Hepatocyte (in vitro differentiated cells): Measurements from ENCODE around the gene NDC1. TPM values are rescaled to one million over a fixed set of nuclear protein-coding genes. Genes with fewer than 3 reads are reported as not detected.

Experiments
- DNase-seq: peaks from one replicate; pipeline ENCODE4 v3.0.0-alpha.2; 2016; ENCODE audit warnings: low spot score
- H2AFZ ChIP-seq: fragments of 200-600 bp; sonication (generic); 2 replicates; pipeline ENCODE4 v1.6.0; 2016; ENCODE audit warnings: antibody characterized with exemption, mild to moderate bottlenecking
- H3K27ac ChIP-seq: fragments of 200-600 bp; sonication (generic); 2 replicates; pipeline ENCODE4 v1.5.1; 2016; ENCODE audit warnings: mild to moderate bottlenecking
- H3K27me3 ChIP-seq: fragments of 200-600 bp; sonication (generic); 2 replicates; pipeline ENCODE4 v1.6.1; 2016
- H3K36me3 ChIP-seq: fragments of 200-600 bp; sonication (generic); replicated peaks from 2 replicates; pipeline ENCODE4 v1.5.1; 2016; ENCODE audit warnings: low read depth; ENCODE audit not compliant: insufficient read depth
- H3K4me1 ChIP-seq: fragments of 200-600 bp; sonication (generic); 2 replicates; pipeline ENCODE4 v1.5.1; 2016; ENCODE audit warnings: mild to moderate bottlenecking, moderate library complexity; ENCODE audit not compliant: insufficient read depth
- H3K4me2 ChIP-seq: fragments of 200-600 bp; sonication (generic); 2 replicates; pipeline ENCODE4 v1.6.0; 2016
- H3K4me3 ChIP-seq: fragments of 200-600 bp; sonication (generic); 2 replicates; pipeline ENCODE4 v1.5.1; 2016; ENCODE audit warnings: mild to moderate bottlenecking
- H3K79me2 ChIP-seq: fragments of 200-600 bp; sonication (generic); 2 replicates; pipeline ENCODE4 v1.6.0; 2017; ENCODE audit warnings: mild to moderate bottlenecking
- H3K9me2 ChIP-seq: fragments of 200-600 bp; sonication (generic); replicated peaks from 2 replicates; pipeline ENCODE4 v1.6.0; 2017; ENCODE audit warnings: mild to moderate bottlenecking; ENCODE audit not compliant: insufficient read depth
- H3K9me3 ChIP-seq: fragments of 200-600 bp; sonication (generic); 2 replicates; pipeline ENCODE4 v1.5.1; 2016; ENCODE audit warnings: low read depth, mild to moderate bottlenecking
- H4K20me1 ChIP-seq: fragments of 200-600 bp; sonication (generic); 2 replicates; pipeline ENCODE4 v1.6.0; 2016; ENCODE audit warnings: mild to moderate bottlenecking; ENCODE audit not compliant: insufficient read depth, poor library complexity, severe bottlenecking
- CTCF ChIP-seq: fragments of 200-600 bp; sonication (generic); IDR thresholded peaks from 2 replicates; pipeline ENCODE4 v1.5.1; 2016; ENCODE audit warnings: antibody characterized with exemption, mild to moderate bottlenecking; ENCODE audit not compliant: poor library complexity
- EZH2 ChIP-seq: fragments of 200-600 bp; sonication (generic); IDR thresholded peaks from 2 replicates; pipeline ENCODE4 v1.6.1; 2016; ENCODE audit warnings: antibody characterized with exemption, mild to moderate bottlenecking, borderline replicate concordance
- EZH2phosphoT487 ChIP-seq: fragments of 200-600 bp; sonication (generic); IDR thresholded peaks from one replicate; pipeline ENCODE4 v1.6.1; 2018; ENCODE audit warnings: antibody characterized with exemption, mild to moderate bottlenecking, low read depth, moderate library complexity; ENCODE audit not compliant: unreplicated experiment, severe bottlenecking
- WGBS: methylation state at CpG from one replicate; pipeline ENCODE4 v1.1.6; 2016; ENCODE audit warnings: low lambda C conversion rate; ENCODE audit errors: missing lambda C conversion rate; 5-methylcytosine and 5-hydroxymethylcytosine counted together
- polyA plus RNA-seq: library from polyadenylated mRNA; unstranded; fragments of >200 nt; fragmentation: Nextera tagmentation; extraction: Ambion mirVana; gene quantifications from 2 replicates; pipeline ENCODE4 v1.2.1, GENCODE V29; 2016
- total RNA-seq: library from RNA; depleted of rRNA; stranded (reverse); fragments of >200 nt; gene quantifications from 2 replicates; pipeline ENCODE4 v1.2.3, GENCODE V29; 2014

Gene NDC1
- total and polyA plus RNA-seq, 2 experiments from 2014 or later: 7.8 to 23.1 TPM

GRCh38 chr1:53871773-53872484, 33.8 kb upstream of the NDC1 start:
- WGBS: 89% methylated on average over 5 of the region's 5 CpGs
- no peaks in the 10 kb centered on the region for H3K36me3 ChIP-seq

GRCh38 chr1:53871221-53871620, 33.1 kb upstream of the NDC1 start:
- DNase-seq: no peak
- Histone ChIP-seq H3K79me2 (no peaks in the 10 kb centered on the region), H3K4me1 (no peaks in the 10 kb centered on the region), H4K20me1 (no peaks in the 10 kb centered on the region), H2AFZ (no peak overlapping the region), H3K27me3 (no peaks in the 10 kb centered on the region), H3K9me3 (no peaks in the 10 kb centered on the region), H3K4me2 (no peak overlapping the region), H3K9me2 (no peaks in the 10 kb centered on the region), H3K27ac (no peak overlapping the region), H3K36me3 (no peaks in the 10 kb centered on the region), H3K4me3 (no peak overlapping the region)
- TF ChIP-seq CTCF: no peak
- no peak for TF ChIP-seq EZH2
- no peak for TF ChIP-seq EZH2phosphoT487
- 83% methylated on average over 4 of the region's 4 CpGs for WGBS

More at GRCh38 chr1:53871773-53872484, 33.8 kb upstream of the NDC1 start:
- no peak for DNase-seq
- H3K9me2 ChIP-seq: no peaks in the 10 kb centered on the region
- no peaks in the 10 kb centered on the region for H3K9me3 ChIP-seq
- H3K27me3 ChIP-seq: no peaks in the 10 kb centered on the region
- no peak overlapping the region for H3K4me3 ChIP-seq
- H3K4me2 ChIP-seq: no peak overlapping the region
- TF ChIP-seq CTCF (no peak), EZH2 (no peak), EZH2phosphoT487 (no peak)
- no peak overlapping the region for H3K27ac ChIP-seq
- H3K4me1 ChIP-seq: no peaks in the 10 kb centered on the region
- H3K79me2 ChIP-seq: no peaks in the 10 kb centered on the region
- H2AFZ ChIP-seq: no peak overlapping the region
- no peaks in the 10 kb centered on the region for H4K20me1 ChIP-seq

- Histone ChIP-seq H3K9me2 (no peaks in the 10 kb centered on the region), H3K4me1 (no peaks in the 10 kb centered on the region), H3K9me3 (no peaks in the 10 kb centered on the region), H3K27me3 (no peaks in the 10 kb centered on the region), H3K79me2 (no peaks in the 10 kb centered on the region), H3K4me2 (no peak overlapping the region), H2AFZ (no peak overlapping the region), H3K36me3 (no peaks in the 10 kb centered on the region), H3K27ac (no peak overlapping the region), H4K20me1 (no peaks in the 10 kb centered on the region), H3K4me3 (no peak overlapping the region)
- 96% methylated on average over 11 of the region's 11 CpGs for WGBS
- TF ChIP-seq EZH2phosphoT487 (no peak), CTCF (no peak), EZH2 (no peak)
- DNase-seq: no peak
Observed at GRCh38 chr1:53869454-53870117, 31.5 kb upstream of the NDC1 start.
